ENCODE data around the gene NPR1.

GRCh38 chr1:153638261-153638660 is 40.2 kb upstream of the NPR1 start:
- TF ChIP-seq EZH2 (IDR thresholded peaks at IDR 0.05) (no peak), POLR2AphosphoS5 (IDR thresholded peaks at IDR 0.05; ENCODE audit: borderline replicate concordance, low read depth, low read length) (peak; percentile 1; the same call in 1 of the 2 replicates)

Data from SK-N-MC (cell line).